CD4-positive, alpha-beta T cell treated with Interleukin-21 for 1 hour (primary cell): ENCODE results near the gene CHCHD1.
A peak's percentile ranks its signal among the peaks of the same experiment; 100 is the strongest.
"Not testable (repeated sequence)": the region's sequence is repeated elsewhere in the genome, so short reads cannot be mapped to it uniquely, and the experiment has no call there.

Experiments used
- DNase-seq: peaks from one replicate; pipeline ENCODE4 v3.0.0-alpha.2; 2020

CHCHD1 gene

GRCh38 chr10:73795491-73795890 is 13.6 kb downstream of the CHCHD1 start:
- not testable (repeated sequence) for DNase-seq

GRCh38 chr10:73796035-73796434 is 14.2 kb downstream of the CHCHD1 start:
- DNase-seq, result not testable (repeated sequence)

GRCh38 chr10:73796766-73797165 is 14.9 kb downstream of the CHCHD1 start:
- DNase-seq, result no peak

GRCh38 chr10:73797324-73798025 is 15.6 kb downstream of the CHCHD1 start:
- DNase-seq, result no peak

- DNase-seq, result no peak
Measured at GRCh38 chr10:73798087-73798486, 16.2 kb downstream of the CHCHD1 start.

GRCh38 chr10:73798927-73799560 is 17.2 kb downstream of the CHCHD1 start:
- DNase-seq, result no peak

- DNase-seq, result no peak
Measured at GRCh38 chr10:73799899-73800559, 18.2 kb downstream of the CHCHD1 start.

GRCh38 chr10:73800560-73801252 is 18.9 kb downstream of the CHCHD1 start:
- DNase-seq, result no peak

- DNase-seq, result no peak
Measured at GRCh38 chr10:73801253-73801590, 19.4 kb downstream of the CHCHD1 start.

GRCh38 chr10:73802276-73802991 is 20.6 kb downstream of the CHCHD1 start:
- no peak for DNase-seq

GRCh38 chr10:73803680-73804286 is 21.9 kb downstream of the CHCHD1 start:
- no peak for DNase-seq

GRCh38 chr10:73806176-73806950 is 24.5 kb downstream of the CHCHD1 start:
- DNase-seq, result no peak

- DNase-seq, result no peak
Measured at GRCh38 chr10:73807471-73807870, 25.6 kb downstream of the CHCHD1 start.

- DNase-seq, result no peak
Measured at GRCh38 chr10:73808021-73808815, 26.4 kb downstream of the CHCHD1 start.

GRCh38 chr10:73809061-73809818 is 27.4 kb downstream of the CHCHD1 start:
- DNase-seq, result no peak

GRCh38 chr10:73810358-73810734 is 28.5 kb downstream of the CHCHD1 start:
- no peak for DNase-seq

GRCh38 chr10:73810735-73811465 is 29.1 kb downstream of the CHCHD1 start:
- peak; percentile 70 for DNase-seq

GRCh38 chr10:73812657-73813056 is 30.8 kb downstream of the CHCHD1 start:
- DNase-seq, result no peak

- no peak for DNase-seq
Measured at GRCh38 chr10:73813333-73813732, 31.5 kb downstream of the CHCHD1 start.
